ENCODE data around the gene OR2T27.
"Not testable (repeated sequence)": the region's sequence is repeated elsewhere in the genome, so short reads cannot be mapped to it uniquely, and the experiment has no call there.

The OR2T27 gene, protein sequence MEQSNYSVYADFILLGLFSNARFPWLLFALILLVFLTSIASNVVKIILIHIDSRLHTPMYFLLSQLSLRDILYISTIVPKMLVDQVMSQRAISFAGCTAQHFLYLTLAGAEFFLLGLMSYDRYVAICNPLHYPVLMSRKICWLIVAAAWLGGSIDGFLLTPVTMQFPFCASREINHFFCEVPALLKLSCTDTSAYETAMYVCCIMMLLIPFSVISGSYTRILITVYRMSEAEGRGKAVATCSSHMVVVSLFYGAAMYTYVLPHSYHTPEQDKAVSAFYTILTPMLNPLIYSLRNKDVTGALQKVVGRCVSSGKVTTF

DNA sequence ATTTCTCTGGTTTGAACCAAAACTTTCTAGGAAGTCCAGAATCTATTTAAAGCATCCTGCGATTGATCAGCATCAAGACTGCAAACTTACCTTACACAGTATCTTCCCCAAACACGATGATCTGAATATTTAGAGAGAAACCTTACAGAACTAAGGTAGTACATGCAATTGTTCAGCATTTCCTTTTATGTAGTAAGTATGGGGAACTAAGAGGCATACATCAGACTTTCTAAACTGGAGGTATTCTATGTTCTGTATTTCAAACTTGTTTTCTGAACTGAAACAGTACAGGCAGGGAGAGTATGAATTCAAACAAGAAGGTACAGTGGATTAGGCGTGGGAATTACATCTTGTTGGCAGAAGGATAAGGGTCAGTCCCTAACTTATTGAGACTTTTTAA is at the start of gene OR2T27:
TSS of gene OR2T27 (minus strand) at position 175 of the 400 bp plus-strand sequence. CDS start 4,644 bp downstream, outside the sequence.
- DNase-seq (ENCODE audit: low read depth in 2 of 2): not testable (repeated sequence)

DNA sequence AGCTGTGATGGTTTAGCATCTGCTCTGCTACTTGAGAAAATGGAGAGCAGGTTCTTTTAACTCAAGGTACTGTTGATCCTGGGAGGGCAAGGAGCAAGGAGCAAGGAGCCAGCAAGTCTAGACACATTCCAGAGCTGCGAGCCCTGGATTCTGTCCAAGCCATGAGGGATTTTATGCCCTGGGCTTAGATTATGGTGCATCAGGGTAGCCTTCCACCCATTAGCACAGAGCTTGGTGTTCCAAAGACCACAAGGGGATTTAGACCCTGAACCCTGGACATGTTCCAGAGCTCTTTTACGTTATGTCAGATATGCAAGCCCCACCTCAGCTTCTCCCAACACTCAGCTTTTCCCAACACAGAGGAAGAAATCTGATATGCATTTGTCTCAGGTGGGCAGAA is 49.3 kb upstream of the OR2T27 start:
- DNase-seq (ENCODE audit: low read depth in 2 of 2): no peak

GRCh38 chr1:248703674-248704073 is 48.3 kb upstream of the OR2T27 start:
- DNase-seq (ENCODE audit: low read depth in 2 of 2): no peak

DNA sequence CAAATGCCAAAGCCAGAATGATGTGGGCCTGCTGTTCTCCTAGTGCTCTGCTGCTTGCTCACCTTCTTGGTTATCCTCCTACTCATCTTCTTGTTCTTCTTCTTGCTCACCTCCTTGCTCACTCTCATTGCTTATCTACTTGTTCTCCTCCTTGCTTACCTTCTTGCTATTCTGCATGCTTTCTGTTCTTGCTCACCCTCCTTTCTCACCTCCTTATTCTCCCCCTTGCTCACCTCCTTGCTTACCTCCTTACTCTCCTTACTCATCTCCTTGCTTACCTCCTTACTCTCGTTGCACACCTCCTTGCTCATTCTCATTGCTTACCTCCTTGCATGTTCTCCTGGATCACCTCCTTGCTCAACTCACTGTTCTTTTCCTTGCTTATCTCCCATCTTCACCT is 47.4 kb upstream of the OR2T27 start, which contains the start of gene OR14I1:
TSS of gene OR14I1 (minus strand) at position 53 of the 400 bp plus-strand sequence.
- DNase-seq (ENCODE audit: low read depth in 2 of 2): no peak

DNA sequence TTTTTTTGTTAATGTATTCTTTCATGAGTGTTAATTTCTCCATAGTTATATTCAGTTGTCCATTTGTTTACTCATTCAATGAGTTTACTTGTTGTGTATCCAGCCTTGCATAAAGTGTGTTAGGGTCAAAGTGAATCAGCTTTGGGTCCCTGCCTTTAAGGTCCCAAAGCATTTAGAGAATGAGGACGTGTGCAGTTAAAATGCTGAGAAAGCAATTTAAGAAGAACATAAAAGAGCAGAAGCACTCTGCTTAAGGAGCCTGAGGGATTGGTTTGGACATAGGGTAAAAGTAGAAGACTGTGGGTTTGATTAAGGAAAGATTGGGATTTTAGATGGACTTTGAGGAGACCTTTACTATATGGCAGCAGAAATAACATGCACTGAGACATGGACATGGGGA is 43.8 kb upstream of the OR2T27 start:
- DNase-seq (ENCODE audit: low read depth in 2 of 2): no peak

DNA sequence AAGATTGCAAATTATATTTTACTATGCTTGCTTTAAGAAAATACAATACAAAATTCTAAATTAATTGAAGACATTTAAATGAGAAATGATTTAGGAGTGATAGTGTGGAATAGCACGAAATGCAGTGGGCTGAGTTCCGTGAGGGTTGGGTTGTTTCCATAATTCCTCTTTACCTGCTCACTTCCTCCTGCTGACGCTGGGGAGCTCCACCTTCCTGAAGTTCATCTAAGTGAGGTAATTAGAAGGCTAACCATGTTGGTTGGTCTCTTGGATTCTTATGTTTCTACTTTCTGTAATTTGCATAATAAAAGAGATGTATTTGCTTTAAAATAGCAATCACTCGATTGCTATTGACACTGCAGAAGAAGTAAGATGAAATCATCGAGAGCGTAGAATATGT is 42.6 kb upstream of the OR2T27 start:
- DNase-seq (ENCODE audit: low read depth in 2 of 2): no peak

DNA sequence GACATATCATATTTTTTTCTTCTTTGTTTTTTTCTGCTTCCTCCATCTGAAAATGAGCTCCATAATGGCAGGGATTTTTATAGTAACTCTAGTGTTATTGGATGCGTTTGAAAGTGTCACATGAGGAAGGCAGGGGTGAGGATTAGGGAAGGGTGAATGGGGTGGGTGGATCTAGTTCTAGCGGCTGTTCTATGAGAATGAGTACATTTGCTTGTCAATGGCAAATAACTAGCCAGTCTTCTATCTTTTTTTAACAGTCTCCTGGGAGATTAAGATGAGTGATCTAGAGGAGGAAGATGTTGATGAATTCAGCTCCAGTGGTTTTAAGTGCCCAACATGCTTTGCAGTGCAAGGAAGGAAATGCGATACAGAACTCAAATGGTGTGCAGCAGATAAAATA is 41.4 kb upstream of the OR2T27 start:
- no peak for DNase-seq (ENCODE audit: low read depth in 2 of 2)

DNA sequence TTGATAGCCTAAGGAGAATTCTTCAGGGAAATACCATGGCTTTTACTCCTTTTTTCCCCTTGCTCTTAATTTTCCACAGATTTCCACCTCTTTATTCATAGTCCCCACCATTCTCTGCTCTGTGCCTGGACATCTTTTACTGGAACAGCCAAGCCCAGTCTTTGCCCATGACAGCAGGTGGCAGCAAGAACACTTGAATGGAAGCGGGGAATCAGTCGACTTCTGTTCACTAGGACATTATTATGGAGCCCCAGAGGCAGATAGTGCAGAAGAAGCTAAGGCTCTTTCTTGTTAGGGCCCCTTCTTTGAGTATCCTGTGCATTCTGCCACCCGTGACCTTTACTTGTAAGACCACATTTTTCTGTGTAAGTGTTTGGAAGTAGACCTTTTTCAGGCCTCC is 40.9 kb upstream of the OR2T27 start:
- no peak for DNase-seq (ENCODE audit: low read depth in 2 of 2)

DNA sequence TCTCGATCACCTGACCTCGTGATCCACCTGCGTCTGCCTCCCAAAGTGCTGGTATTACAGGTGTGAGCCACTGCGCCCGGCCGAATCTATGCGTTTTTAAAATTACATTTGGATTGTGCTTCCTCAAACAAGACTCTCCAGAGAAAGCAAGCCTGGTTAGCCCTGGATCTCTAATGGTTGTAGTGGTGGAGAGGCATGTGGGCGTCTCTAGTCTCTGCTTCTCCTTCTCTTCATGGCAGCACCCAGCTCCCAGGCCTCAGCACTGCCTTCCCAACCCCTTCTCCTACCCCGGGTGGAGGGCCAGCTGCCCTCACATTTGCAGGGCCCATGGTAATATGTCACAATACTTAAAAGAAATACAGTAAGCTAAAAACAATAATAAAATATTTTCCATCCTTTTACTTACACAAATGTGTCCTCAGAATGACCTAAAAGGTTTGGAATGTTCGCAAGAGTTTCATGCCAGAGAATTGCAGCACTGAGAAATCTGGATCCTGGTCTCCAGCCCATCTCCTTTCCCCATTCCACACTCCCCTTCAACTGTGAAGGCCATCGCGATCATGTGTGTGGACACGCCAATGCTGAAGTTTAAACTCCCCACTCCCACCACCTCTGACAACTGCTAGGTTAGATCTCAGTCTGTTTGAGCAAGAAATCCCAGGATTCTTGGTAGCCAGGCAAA is 40.3 kb upstream of the OR2T27 start:
- no peak for DNase-seq (ENCODE audit: low read depth in 2 of 2)

GRCh38 chr1:248691567-248692155 is 36.3 kb upstream of the OR2T27 start:
- DNase-seq (ENCODE audit: low read depth in 2 of 2): no peak

- DNase-seq (ENCODE audit: low read depth in 2 of 2): no peak
These were observed 33.4 kb upstream of the OR2T27 start for GRCh38 chr1:248688527-248689298.

DNA sequence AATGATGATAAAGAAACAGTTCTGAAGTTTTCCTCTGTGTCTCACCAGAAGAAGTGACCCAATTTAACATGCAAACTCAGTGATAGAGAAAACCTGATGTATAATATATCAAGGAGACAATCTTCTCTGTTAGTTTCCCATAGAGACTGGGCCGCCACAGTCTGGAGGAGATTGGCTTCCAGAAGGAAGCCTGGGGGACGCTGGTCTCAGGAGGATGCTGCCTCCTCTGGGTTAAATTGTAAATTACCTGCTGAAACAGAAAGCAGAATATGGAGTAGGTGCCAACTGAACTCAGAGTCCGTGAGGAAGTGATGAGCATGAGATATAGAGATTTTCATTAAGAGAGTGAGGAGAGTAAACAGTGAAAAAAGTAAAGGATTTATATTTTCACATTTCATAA is 31.5 kb upstream of the OR2T27 start:
- DNase-seq (ENCODE audit: low read depth in 2 of 2): no peak

GRCh38 chr1:248681651-248682050 is 26.3 kb upstream of the OR2T27 start:
- DNase-seq (ENCODE audit: low read depth in 2 of 2): no peak

GRCh38 chr1:248670003-248670402 is 14.7 kb upstream of the OR2T27 start:
- no peak for DNase-seq (ENCODE audit: low read depth in 2 of 2)

- not testable (repeated sequence) for DNase-seq (ENCODE audit: low read depth in 2 of 2)
These were observed 8.4 kb upstream of the OR2T27 start for GRCh38 chr1:248663453-248664328.

DNA sequence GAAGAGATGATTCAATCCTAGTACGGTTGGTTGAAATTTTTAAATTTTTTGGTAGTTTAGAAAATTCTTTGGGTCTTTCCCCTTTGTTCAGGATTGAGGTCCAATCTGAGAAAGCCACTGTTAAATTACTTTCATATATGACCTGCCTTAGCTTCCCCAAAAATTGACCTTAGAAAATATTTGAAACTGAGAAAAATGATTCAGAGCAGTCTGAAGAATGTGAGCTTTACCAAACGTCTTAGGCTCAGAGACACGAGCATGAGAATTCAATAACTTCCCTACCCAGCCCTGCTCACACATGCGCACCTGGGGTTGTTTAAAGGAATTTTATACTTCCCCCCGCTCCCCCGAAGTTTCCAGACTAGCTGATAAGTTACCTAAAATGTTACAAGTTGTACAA is 1.5 kb upstream of the OR2T27 start:
- not testable (repeated sequence) for DNase-seq (ENCODE audit: low read depth in 2 of 2)

DNA sequence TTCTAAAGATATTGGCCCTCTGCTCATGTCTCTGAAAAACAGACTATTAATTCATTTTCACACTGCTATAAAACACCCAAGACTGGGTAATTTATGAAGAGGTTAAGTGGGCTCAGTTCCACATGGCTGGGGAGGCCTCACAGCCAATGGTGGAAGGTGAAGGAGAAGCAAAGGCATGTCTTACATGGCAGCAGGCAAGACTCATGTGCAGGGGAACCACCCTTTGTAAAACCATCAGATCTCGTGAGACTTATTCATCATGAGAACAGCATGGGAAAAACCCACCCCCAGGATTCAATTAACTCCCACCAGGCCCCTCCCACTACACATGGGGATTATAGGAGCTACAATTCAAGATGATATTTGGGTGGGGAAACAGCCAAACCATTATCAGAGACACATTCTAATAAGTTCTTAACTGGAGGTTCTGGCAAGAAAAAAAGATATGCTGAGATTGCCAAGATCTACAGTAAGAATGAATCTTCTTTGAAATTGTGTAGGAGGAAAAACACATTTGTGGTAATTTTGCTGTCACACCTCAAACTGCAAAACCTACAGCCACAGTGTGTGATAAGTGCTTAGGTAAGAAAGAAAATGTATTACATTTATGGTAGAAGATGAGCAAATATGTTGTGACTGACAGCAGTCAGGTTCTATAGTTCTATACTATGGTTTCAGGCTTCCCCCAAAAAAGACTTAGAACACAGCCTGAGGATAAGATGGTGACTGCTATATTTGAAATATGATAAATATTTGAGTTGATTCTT is 6.4 kb downstream of the OR2T27 start:
- DNase-seq (ENCODE audit: low read depth in 2 of 2): not testable (repeated sequence)

DNA sequence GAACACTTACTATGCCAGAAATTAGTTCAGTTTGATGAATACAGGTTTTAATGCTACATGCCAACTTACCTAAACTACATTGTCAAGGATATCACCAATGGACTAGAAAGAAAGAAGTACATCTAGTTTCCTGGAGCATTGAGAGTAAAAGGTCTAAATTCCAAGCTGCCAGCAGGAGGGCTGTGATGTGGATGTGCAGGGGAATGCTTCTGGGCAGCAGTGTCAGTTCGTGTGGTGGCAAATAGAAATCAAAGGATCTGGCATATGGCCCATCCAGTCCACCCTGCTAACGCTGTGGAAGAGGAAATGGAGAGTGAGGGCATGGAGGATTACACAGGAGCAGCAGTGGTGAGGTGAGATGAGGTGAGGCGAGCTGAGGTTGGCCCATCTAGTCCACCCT is 10.2 kb downstream of the OR2T27 start, which contains the start of gene OR2T35:
TSS of gene OR2T35 (minus strand) at position 101 of the 400 bp plus-strand sequence. CDS start 6,020 bp downstream, outside the sequence.
- DNase-seq (ENCODE audit: low read depth in 2 of 2): not testable (repeated sequence)

DNA sequence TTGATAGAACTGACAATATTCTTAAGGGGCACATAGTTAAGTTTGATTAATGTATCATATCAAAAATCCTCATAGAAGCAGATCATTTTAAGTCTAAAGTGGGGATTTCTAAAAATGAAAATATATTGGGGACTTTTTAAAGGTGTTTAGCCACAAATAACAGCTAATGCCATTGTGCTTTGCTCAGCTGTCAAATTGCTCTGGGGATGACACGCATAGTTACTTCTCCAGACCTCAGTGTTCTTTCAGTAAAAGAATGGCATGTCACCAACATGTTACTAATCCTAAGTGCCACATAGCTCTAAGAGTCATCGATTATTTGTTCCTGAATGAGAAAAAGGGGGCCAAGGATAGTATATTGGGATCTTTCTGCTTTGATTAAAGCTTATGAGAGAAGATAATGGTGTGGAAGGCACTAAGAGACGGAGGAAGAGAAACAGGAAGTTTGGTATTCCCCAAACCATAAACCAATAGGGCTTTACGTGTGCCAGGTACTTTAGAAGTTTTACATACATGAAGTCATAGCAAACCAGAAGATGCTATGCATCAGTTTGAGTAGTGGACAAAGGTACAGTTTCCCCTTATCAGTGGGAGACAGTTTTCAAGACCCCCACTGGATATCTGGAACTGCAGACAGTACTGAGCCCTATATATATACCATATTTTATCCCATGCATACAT is 12.2 kb downstream of the OR2T27 start:
- DNase-seq (ENCODE audit: low read depth in 2 of 2): not testable (repeated sequence)

- not testable (repeated sequence) for DNase-seq (ENCODE audit: low read depth in 2 of 2)
These were observed 13.7 kb downstream of the OR2T27 start for GRCh38 chr1:248641583-248641982.
